Spinal cord (tissue), 10 donors: ENCODE results near the gene ZNF236. TPM values are rescaled to one million over a fixed set of nuclear protein-coding genes. Genes with fewer than 3 reads are reported as not detected.
"Not testable (repeated sequence)": the region's sequence is repeated elsewhere in the genome, so short reads cannot be mapped to it uniquely, and the experiment has no call there.

Source experiments
- DNase-seq, 6 donors: peaks; one replicate each; pipeline versions ENCODE4 v3.0.0 to v3.0.0-alpha.2; 2013 to 2015; ENCODE audit warnings: low spot score in 6 of 6, low read depth in 4 of 6
- H3K27ac ChIP-seq: one replicate; pipeline ENCODE4 v1.5.1; 2013; ENCODE audit warnings: low read depth, low read length, control low read depth
- H3K27me3 ChIP-seq: one replicate; pipeline ENCODE4 v1.6.1; 2013; ENCODE audit warnings: low read length; ENCODE audit not compliant: control insufficient read depth, insufficient read depth
- H3K36me3 ChIP-seq: one replicate; pipeline ENCODE4 v1.6.1; 2013; ENCODE audit warnings: low read length; ENCODE audit not compliant: control insufficient read depth, insufficient read depth
- H3K4me1 ChIP-seq: one replicate; pipeline ENCODE4 v1.6.1; 2013; ENCODE audit warnings: low read length; ENCODE audit not compliant: control insufficient read depth, insufficient read depth
- H3K4me3 ChIP-seq: one replicate; pipeline ENCODE4 v1.5.1; 2013; ENCODE audit warnings: low read depth, low read length, control low read depth
- H3K9me3 ChIP-seq: one replicate; pipeline ENCODE4 v1.6.1; 2013; ENCODE audit warnings: low read length; ENCODE audit not compliant: control insufficient read depth, insufficient read depth
- WGBS: methylation state at CpG from one replicate; pipeline ENCODE4 v1.1.5; 2013; ENCODE audit warnings: missing lambda C conversion rate; ENCODE audit not compliant: insufficient coverage; 5-methylcytosine and 5-hydroxymethylcytosine counted together
- polyA plus RNA-seq, 2 donors: library from polyadenylated mRNA; unstranded; fragments of 120-200 nt; gene quantifications; one replicate each; pipeline ENCODE4 v1.2.1, GENCODE V29; 2013; ENCODE audit not compliant: insufficient read length in 2 of 2
- total RNA-seq, 2 donors: library from RNA; depleted of rRNA in 1 of 2; stranded (reverse); fragments of 120-200 nt in 1 of 2; fragments of >200 nt in 1 of 2; gene quantifications; one replicate each; pipeline versions ENCODE4 v1.2.3 to v1.2.4, GENCODE V29; 2013 to 2014
- donor health status: healthy.

Gene ZNF236
- total and polyA plus RNA-seq, 4 donors = 7.6 to 23.0 (median 13.6) TPM

DNA sequence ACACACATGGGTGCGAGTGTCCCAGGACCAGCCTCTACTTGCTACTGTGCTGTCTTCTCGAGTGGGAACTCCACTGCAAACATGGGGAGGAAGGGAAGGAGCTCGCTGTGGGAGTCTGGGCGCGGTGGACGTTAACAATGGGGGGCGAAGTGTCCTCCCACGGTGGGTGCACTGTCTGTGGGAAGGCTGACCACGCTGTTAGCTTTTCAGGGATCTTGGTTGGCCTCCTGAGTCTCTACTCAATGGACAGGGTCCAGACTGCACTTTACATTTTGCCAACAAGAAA is 163.5 kb downstream of the ZNF236 start:
- no peaks in the 10 kb centered on the region for H3K9me3 ChIP-seq
- H3K36me3 ChIP-seq = peaks cover 33% of the 10 kb centered on the region
- WGBS = 96% methylated on average over 9 of the region's 9 CpGs
- no peak overlapping the region for H3K27ac ChIP-seq
- DNase-seq = no peak
- no peaks in the 10 kb centered on the region for H3K27me3 ChIP-seq
- H3K4me1 ChIP-seq = peaks cover 39% of the 10 kb centered on the region
- no peak overlapping the region for H3K4me3 ChIP-seq

DNA sequence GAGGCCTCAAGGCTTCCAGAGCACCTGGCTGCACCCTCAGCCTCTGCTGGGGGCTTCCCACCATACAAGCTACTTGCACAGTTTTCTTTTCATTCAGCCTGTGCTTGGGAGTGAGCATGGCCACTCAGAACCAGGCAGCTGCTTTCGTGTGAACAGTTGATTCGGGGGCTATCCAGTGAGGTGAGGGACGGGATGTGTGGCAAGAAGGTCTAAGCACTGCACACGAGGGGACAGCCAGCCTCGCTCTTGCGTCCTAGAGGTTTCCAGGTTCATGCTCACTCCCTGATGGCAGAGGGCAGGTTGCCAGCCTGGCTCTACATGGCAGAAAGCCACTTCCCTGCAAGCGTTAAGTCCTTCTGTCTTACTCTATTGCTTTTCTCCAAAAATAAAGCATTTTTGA is 164.0 kb downstream of the ZNF236 start:
- no peak for DNase-seq
- H3K36me3 ChIP-seq = peaks cover 33% of the 10 kb centered on the region
- H3K9me3 ChIP-seq = no peaks in the 10 kb centered on the region
- peaks cover 41% of the 10 kb centered on the region for H3K4me1 ChIP-seq
- H3K27me3 ChIP-seq = no peaks in the 10 kb centered on the region
- no peak overlapping the region for H3K27ac ChIP-seq
- WGBS = 68% methylated on average over 7 of the region's 7 CpGs
- H3K4me3 ChIP-seq = no peak overlapping the region

DNA sequence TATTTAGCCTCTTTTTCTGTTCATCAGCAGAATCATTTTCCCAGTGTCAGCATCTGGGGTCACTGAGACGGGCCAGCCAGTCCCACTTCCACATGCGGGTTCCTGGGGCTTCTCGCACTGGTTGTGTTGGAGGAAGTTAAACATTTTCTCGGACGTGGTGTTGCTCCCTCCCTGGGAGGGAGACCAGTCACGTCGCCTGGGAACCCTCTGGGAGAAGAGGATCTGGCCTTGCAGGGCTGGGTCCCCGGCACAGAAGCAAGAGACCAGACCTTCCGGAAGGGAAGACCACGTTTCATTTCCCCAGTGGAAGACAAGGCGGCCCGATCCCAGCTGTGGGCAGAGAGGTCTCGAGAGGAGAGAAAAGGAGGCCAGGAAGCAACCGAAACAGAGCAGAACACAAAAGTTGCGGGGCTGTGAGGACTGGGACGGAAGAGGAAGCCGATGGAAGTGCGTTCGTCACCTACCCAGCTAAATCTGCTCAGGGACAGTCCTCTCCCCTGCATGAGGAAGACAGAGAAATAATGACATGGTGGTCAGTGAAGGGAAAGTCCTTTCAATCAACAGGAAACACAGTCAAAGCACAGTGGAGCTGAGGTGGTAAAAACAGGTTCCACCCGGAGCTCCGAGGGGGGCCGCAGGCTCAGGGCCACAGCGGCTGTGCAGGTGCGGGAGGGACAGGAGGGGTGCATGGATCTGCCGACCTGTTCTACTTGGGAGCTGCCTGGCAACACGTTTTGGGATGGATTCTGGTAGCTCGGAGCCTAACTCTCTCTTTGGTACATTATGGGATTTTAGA is 165.9 kb downstream of the ZNF236 start:
- no peaks in the 10 kb centered on the region for H3K27me3 ChIP-seq
- no peak for DNase-seq
- peaks cover 52% of the 10 kb centered on the region for H3K4me1 ChIP-seq
- H3K36me3 ChIP-seq = peaks cover 33% of the 10 kb centered on the region
- 78% methylated on average over 24 of the region's 27 CpGs for WGBS
- no peak overlapping the region for H3K4me3 ChIP-seq
- H3K9me3 ChIP-seq = no peaks in the 10 kb centered on the region
- H3K27ac ChIP-seq = no peak overlapping the region

DNA sequence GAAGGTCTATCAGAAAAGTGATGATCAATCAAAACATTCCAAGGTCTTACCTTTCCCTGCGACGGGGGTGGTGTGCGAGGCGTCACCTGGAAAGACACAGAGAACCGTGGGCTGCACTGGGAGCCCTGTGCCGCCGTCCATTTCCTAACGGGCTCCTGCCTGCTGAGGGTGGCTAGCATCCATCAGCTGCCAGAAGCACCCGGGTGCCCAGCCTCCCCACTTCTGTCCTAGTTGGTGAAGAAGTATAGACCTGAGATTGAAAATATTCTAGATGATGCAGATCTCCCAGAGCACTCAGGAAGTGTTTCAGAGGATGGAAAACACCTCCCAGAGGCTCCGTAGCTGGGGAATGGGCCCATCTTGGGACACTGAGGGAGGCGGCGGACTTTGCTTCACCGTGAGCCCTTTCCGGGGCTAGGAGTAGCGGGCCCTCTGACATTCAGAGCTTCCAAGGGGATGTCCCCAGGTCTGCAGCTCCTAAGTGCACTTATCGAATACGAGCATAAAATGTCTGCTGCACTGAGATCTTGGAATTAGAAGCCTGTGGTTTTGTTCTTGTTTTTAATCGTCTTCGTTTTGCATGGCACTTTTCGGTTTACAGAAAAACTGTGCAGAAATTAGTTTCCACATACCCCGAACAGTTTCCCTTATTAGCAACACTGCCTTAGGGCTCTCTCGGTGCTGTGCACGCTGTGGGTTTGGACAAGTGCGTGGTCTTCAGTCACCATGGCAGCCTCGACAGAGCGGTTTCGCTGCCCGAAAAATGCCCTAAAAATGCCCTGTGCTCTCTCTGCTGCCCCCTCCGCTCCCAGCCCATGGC is 166.7 kb downstream of the ZNF236 start:
- Histone ChIP-seq H3K36me3 (peaks cover 33% of the 10 kb centered on the region), H3K27me3 (no peaks in the 10 kb centered on the region), H3K4me3 (no peak overlapping the region), H3K4me1 (peaks cover 46% of the 10 kb centered on the region), H3K27ac (no peak overlapping the region), H3K9me3 (no peaks in the 10 kb centered on the region)
- no peak for DNase-seq
- 92% methylated on average over 24 of the region's 29 CpGs for WGBS

DNA sequence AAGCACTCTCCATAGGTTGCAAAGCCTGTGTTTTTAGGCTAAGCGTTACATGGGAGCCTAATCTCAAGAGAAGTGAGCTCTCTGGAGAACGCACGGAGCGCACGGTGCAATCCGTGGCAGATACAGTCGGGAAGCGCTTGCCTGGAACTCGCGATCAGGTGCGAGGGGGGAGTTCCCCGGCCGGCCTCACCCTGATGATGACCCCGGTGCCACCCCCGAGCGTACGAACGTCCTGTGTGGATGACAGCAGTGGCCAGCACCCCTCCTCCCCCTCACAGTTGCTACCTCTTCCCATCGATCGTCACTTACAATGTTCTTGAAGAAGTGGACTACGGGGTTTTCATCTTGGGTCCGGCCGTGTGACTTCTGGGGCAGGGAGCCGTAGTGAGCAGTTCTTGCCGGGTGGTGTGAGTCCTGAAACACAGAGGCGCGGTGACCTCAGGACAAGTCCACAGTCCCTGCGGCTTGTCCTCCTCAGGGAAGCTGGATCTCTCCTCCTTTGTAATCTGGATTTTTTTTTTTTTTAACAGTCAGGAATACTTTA is 167.4 kb downstream of the ZNF236 start:
- Histone ChIP-seq H3K27ac (no peak overlapping the region), H3K4me1 (peaks cover 46% of the 10 kb centered on the region), H3K36me3 (peaks cover 26% of the 10 kb centered on the region), H3K4me3 (no peak overlapping the region), H3K9me3 (no peaks in the 10 kb centered on the region), H3K27me3 (no peaks in the 10 kb centered on the region)
- 87% methylated on average over 24 of the region's 28 CpGs for WGBS
- DNase-seq = no peak

DNA sequence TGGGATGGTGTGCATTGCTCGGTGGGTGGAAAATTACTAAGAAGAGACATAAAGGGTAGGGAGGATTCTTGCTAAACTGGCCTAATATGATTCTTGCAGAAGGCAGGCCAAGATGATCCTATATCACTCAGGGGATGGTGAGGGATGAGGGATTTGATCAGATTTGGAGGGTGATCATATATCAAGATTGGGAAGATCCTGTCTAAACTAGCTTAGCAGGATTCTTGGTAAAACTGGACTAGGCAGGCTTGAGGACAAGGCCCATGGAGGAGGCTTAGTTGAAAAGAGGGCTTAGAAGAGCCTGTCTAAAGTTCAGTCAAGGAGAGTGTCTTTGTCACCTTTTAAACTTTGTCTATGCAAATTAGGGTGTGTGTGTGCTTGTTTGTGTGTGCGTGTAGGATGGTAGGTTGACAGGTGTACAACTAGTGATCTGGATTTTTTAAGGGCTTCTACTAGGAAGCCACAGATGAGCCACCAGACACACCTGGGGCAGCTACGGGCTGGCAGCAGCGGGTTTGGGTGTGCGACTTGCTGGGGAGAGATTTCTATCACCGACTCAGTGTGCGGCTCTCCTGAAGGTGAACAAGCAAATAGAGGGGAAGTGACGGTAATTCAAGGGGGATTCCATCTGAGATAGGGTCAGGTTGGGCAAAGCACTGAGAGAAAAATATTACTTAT is 168.1 kb downstream of the ZNF236 start:
- DNase-seq, H3K27ac ChIP-seq, H3K9me3 ChIP-seq, H3K27me3 ChIP-seq, H3K4me3 ChIP-seq: not testable (repeated sequence)
- H3K4me1 ChIP-seq = peaks cover 43% of the 10 kb centered on the region
- H3K36me3 ChIP-seq = peaks cover 18% of the 10 kb centered on the region
- 100% methylated on average over 2 of the region's 8 CpGs for WGBS

DNA sequence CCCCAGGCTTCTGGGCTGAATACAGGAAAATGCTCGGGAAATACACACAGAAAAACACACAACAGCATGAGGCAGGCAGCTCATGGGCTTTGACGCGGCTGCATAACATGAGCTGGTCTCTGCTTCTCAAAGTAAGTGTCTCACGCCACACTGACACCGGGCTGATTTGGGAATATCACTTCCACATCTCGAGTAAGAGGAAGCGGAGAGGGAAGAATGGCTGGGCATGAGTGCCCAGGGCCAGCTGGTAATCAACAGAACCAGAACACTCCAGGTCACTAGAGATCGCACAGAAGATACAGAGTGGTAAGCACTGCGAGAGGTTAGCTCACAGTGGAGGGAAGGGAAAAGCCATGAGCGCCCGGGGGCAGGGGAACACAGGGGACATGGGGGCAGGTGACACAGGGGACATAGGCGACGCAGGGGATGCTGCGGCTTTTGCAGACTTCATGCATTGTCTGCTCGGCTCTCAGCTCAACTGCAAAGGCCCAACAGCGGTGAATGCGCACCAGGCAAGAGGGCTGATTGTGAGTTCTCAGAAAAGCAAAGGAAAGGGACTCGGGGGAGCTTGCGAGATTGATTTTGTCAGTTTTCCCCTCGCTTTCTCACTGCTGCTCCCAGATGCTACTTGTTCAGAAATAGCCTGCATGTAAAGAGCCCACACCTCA is 168.8 kb downstream of the ZNF236 start:
- DNase-seq = no peak
- Histone ChIP-seq H3K9me3 (no peaks in the 10 kb centered on the region), H3K4me1 (peaks cover 41% of the 10 kb centered on the region), H3K27ac (no peak overlapping the region), H3K4me3 (no peak overlapping the region), H3K36me3 (peaks cover 14% of the 10 kb centered on the region), H3K27me3 (no peaks in the 10 kb centered on the region)
- 91% methylated on average over 17 of the region's 20 CpGs for WGBS

DNA sequence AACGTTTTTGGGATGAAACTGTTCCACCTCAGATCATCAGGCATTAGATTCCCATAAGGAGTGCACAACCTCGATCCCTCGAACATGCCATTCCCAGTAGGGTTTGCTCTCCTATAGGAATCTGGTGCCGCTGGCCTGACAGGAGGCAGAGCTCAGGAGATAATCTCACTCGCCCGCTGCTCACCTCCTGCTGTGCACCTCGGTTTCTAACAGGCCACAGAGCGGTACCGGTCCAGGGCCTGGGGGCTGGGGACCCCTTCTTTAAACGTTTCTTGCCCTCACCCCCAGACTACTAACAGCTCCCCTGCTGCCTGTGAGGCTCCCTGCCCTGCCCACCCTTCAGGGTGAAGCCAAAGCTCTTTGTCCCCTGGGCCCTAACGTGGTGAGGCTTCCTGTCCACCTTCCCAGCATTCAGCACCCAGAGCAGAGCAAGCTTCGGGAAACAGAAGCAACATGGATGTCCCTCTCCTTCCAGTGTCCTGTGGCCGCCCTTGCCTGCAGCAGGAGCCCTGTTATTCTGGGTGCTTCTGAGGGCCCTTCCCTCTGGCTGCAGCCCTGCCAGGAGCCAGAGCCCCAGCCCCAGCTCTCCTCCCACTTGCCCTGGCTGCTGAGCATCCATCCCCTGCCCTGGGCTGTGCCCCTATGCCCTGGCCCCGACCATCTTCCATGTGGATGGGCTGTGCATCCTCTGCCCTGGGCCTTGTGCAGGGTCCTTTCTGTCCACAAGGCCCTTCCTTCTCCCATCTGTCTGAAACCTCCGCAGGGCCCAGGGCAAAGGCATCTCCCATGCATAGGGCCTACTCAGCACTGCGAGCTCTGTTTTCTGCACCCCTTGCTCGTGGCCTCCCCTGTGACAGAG is 170.1 kb downstream of the ZNF236 start:
- no peak for DNase-seq
- peaks cover 14% of the 10 kb centered on the region for H3K36me3 ChIP-seq
- peaks cover 43% of the 10 kb centered on the region for H3K4me1 ChIP-seq
- H3K4me3 ChIP-seq = no peak overlapping the region
- no peak overlapping the region for H3K27ac ChIP-seq
- no peaks in the 10 kb centered on the region for H3K27me3 ChIP-seq
- 73% methylated on average over 16 of the region's 17 CpGs for WGBS
- H3K9me3 ChIP-seq = no peaks in the 10 kb centered on the region

DNA sequence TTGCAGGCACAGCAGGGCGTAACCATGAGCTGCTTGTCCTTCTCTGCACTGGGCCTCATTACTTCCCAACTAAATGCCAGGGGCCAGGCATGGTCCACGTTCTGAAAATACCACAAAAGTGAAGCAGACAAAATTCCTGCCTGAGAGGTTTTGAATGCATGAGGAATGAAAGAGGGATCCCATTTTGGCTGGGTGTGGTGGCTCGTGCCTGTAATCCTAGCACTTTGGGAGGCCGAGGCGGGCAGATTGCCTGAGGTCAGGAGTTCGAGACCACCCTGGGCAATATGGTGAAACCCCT is 170.7 kb downstream of the ZNF236 start:
- Histone ChIP-seq H3K4me3 (no peak overlapping the region), H3K4me1 (peaks cover 43% of the 10 kb centered on the region), H3K27me3 (no peaks in the 10 kb centered on the region), H3K9me3 (no peaks in the 10 kb centered on the region), H3K27ac (no peak overlapping the region), H3K36me3 (peaks cover 14% of the 10 kb centered on the region)
- 100% methylated on average over 1 of the region's 6 CpGs for WGBS
- DNase-seq = no peak
